ENCODE data around the gene FAM187B.
"Not testable (repeated sequence)": the region's sequence is repeated elsewhere in the genome, so short reads cannot be mapped to it uniquely, and the experiment has no call there.

The FAM187B gene

DNA sequence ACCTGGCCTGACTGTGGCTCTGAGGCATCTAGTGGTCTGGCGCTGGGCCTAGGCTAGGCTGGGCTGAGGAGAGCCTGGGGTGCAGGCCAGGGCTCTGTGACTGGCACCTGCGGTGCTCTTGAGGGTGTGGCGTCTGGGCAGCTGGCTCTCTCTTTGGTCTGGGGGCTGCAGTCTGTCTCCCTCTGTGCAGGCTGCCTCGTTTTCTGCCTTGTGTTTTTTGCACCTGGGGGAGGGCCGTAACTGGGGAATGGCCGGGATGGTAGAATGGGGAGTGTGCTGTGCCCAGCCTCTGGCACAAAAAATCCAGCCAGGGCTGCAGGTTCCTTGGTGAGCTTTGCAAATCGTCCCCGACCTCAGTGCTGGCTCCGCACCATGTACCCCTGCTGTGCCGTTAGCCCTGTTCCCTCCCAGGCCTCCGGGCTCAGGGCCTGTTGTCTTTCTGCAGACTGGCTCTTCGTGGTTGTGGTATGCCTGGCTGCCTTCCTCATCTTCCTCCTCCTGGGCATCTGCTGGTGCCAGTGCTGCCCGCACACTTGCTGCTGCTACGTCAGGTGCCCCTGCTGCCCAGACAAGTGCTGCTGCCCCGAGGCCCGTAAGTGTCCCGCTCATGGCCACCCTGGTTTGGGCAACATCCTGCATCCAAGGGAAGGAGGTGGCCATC, 33.7 kb upstream of the FAM187B start:
- no peak for DNase-seq (ENCODE audit: low read depth in 2 of 2)

- DNase-seq (ENCODE audit: low read depth in 2 of 2): no peak
Measured at GRCh38 chr19:35261356-35262100, 33.0 kb upstream of the FAM187B start.

GRCh38 chr19:35260694-35261304, 32.3 kb upstream of the FAM187B start:
- DNase-seq (ENCODE audit: low read depth in 2 of 2): no peak

GRCh38 chr19:35257113-35257461, 28.5 kb upstream of the FAM187B start:
- DNase-seq (ENCODE audit: low read depth in 2 of 2): no peak

- DNase-seq (ENCODE audit: low read depth in 2 of 2): no peak
Measured at GRCh38 chr19:35256566-35256965, 28.0 kb upstream of the FAM187B start.

GRCh38 chr19:35254341-35255297, 26.1 kb upstream of the FAM187B start:
- no peak for DNase-seq (ENCODE audit: low read depth in 2 of 2)

DNA sequence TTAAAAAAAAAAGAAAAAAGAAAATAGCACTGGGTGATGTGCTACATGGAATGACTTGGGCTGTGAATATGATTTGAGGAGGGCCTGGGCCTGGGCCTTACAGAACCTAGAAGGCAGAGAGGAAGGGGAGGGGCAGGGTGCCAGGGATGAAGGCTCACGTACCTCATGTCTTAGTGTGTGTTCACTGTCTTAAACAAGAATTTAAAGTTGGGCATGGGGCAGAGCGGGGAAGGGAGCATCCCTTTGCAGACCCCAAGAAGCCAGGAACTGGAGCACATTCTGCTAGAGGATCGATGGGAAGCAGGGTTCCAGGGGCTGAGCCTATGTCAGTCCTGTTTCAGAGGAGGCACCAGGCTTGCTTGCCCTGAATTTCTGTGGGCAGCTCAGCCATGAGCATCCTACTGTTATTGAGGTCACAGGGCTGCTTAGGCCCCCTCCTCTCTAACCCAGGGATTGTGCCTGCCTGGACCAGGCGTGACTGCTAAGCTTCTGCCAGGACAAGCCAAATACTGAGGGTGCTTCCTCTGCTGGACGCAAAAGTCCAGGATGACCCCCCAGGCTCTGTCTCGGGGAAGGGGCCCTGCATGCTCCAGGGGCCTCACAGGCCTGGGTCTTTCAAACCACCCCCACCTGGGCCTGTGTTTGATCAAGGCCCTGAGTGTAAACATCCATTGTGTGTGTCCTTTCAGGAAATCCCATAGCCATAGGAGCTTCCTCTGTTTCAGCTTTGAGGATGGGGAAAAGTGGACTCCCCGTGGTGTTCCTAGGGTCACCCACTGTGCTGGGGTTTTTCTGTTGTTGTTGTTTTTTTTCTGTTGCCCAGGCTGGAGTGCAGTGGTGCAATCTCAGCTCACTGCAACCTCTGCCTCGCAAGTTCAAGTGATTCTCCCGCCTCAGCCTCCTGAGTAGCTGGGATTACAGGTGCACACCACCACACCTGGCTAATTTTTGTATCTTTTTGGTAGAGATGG, 25.1 kb upstream of the FAM187B start:
- no peak for DNase-seq (ENCODE audit: low read depth in 2 of 2)

DNA sequence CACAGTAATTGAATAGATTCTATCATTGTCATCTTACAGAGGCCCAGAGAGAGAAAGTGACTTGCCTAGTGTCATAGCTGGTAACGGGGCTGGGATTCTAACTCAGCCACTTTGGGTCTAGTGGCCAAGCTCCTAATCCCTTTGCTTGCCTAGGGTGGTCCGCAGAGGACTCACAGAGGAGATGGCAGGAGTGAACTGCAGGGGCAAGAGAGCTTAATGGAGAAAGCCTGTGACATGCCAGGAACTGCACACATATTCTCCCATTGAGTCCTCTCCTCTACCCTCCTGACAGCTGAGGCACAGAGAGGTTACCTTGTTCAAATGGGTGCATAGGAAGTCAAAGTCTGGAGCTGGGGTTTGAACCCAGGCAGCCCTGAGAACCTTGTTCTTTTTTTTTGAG, 22.9 kb upstream of the FAM187B start:
- DNase-seq (ENCODE audit: low read depth in 2 of 2): no peak

GRCh38 chr19:35249848-35250711, 21.5 kb upstream of the FAM187B start:
- DNase-seq (ENCODE audit: low read depth in 2 of 2): no peak

- no peak for DNase-seq (ENCODE audit: low read depth in 2 of 2)
Measured at GRCh38 chr19:35249146-35249847, 20.8 kb upstream of the FAM187B start.

GRCh38 chr19:35248310-35249145, 20.0 kb upstream of the FAM187B start, which contains the start of gene LSR:
Gene LSR, plus strand, starts transcription at chr19:35249002. Its CDS starts 21 bp downstream, at chr19:35249023.
- DNase-seq (ENCODE audit: low read depth in 2 of 2): no peak

DNA sequence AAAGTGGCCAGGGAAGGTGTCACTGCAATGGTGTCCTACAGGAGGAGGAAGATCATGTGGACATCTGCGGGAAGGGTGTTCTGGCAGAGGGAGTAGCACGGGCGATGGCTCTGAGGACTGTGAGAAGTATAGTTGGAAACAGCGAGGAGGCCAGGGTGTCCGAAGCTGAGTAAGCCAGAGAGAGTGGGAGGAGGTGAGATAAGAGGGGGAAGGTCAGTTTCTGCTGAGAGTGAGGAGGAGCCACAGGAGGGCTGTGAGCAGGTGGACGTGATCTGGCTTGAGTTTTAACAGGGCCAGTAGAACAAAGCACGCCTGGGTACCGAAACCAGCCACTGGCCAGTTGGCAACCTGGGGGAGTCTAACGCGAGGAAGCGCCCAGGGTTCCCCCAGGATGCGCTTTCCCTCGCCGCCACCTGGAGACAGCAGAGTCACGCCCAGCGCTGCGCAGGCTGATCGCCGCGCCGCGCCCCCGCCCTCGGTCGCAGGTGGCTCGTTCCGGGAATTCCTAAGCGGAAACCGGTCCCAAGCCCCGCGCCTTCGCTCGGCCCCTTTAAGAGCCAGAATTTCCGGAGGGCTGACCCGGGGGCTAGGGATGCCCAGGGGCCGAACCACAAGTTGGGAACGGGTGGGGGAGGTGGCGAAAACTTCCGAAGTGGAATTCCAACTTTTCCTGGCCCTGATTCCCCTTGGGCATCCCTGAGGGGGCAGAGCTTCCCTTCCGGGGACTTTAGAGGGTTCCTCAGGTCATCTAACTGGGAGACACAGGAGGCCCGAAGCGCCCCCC, 19.2 kb upstream of the FAM187B start:
- no peak for DNase-seq (ENCODE audit: low read depth in 2 of 2)

DNA sequence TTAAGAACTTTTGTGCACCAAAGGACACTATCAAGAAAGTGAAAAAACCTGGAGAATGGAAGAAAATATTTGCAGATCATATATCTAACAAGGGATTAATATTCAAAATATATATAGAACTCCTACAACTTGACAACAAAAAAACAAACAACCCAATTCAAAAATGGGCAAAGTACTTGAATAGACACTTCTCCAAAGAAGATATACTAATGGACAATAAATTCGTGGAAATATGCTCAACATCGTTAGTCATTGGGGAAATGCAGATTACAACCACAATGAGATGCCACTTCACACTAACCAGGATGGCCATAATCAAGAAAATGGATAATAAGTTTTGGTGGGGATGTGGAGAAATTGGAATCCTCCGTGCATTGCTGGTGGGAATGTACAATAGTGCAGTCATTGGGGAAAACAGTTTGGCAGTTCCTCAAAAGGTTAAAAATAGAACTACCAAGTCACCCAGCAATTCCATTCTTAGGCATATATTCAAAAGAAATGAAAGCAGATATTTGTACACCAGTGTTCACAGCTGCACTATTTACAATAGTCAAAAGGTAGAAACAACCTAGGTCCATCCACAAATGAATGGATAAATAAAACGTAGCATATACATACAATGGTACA, 18.0 kb upstream of the FAM187B start:
- no peak for DNase-seq (ENCODE audit: low read depth in 2 of 2)

DNA sequence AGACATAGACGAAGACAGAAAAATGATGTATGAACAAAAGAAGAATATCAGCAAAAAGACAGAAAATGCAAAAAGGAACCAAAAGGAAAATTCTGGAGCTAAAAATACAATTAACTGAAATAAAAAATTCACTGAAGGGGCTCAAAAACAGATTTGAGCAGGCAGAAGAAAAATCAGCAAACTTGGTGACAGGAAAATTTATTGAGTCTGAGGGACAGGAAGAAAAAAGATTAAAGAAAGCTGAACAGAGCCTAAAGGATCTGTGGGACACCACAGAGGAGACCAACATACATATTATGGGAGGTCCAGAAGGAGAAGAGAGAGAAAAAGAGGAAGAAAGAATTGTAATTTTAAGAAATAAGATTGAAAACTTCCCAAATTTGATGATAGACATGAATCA, 12.9 kb upstream of the FAM187B start:
- DNase-seq (ENCODE audit: low read depth in 2 of 2): no peak

GRCh38 chr19:35240327-35240726, 11.8 kb upstream of the FAM187B start:
- no peak for DNase-seq (ENCODE audit: low read depth in 2 of 2)

- DNase-seq (ENCODE audit: low read depth in 2 of 2): not testable (repeated sequence)
Measured at GRCh38 chr19:35239597-35239996, 11.1 kb upstream of the FAM187B start.

Data from fibroblast of skin of left quadriceps (primary cell).